ENCODE data around the gene FAM53B.
"Not testable (repeated sequence)": the region's sequence is repeated elsewhere in the genome, so short reads cannot be mapped to it uniquely, and the experiment has no call there.

FAM53B gene

GRCh38 chr10:124592736-124593430 lies 151.3 kb downstream of the FAM53B start:
- H3K27me3 Mint-ChIP-seq: no peaks in the 10 kb centered on the region
- H3K9me3 Mint-ChIP-seq: no peaks in the 10 kb centered on the region
- no peak for DNase-seq
- H3K4me1 Mint-ChIP-seq (ENCODE audit: low read depth): no peaks in the 10 kb centered on the region
- H3K27ac Mint-ChIP-seq: no peak overlapping the region
- H3K36me3 Mint-ChIP-seq (ENCODE audit: low read depth): no peaks in the 10 kb centered on the region
- H3K4me3 Mint-ChIP-seq: no peak overlapping the region

- Mint-ChIP-seq H3K9me3 (no peaks in the 10 kb centered on the region), H3K36me3 (ENCODE audit: low read depth) (no peaks in the 10 kb centered on the region), H3K4me3 (no peak overlapping the region), H3K27me3 (no peaks in the 10 kb centered on the region), H3K27ac (no peak overlapping the region), H3K4me1 (ENCODE audit: low read depth) (no peaks in the 10 kb centered on the region)
- no peak for DNase-seq
Measured at GRCh38 chr10:124592101-124592500, 152.1 kb downstream of the FAM53B start.

- no peak for DNase-seq
- Mint-ChIP-seq H3K9me3 (no peaks in the 10 kb centered on the region), H3K27ac (no peak overlapping the region), H3K27me3 (no peaks in the 10 kb centered on the region), H3K4me3 (no peak overlapping the region), H3K4me1 (ENCODE audit: low read depth) (no peaks in the 10 kb centered on the region), H3K36me3 (ENCODE audit: low read depth) (no peaks in the 10 kb centered on the region)
Measured at GRCh38 chr10:124591123-124591495, 153.1 kb downstream of the FAM53B start.

- Mint-ChIP-seq H3K27me3 (no peaks in the 10 kb centered on the region), H3K9me3 (no peaks in the 10 kb centered on the region), H3K4me1 (ENCODE audit: low read depth) (no peaks in the 10 kb centered on the region), H3K4me3 (no peak overlapping the region), H3K36me3 (ENCODE audit: low read depth) (no peaks in the 10 kb centered on the region), H3K27ac (no peak overlapping the region)
- DNase-seq: no peak
Measured at GRCh38 chr10:124590216-124591122, 153.7 kb downstream of the FAM53B start.

GRCh38 chr10:124589491-124590041 lies 154.6 kb downstream of the FAM53B start:
- Mint-ChIP-seq H3K9me3 (no peaks in the 10 kb centered on the region), H3K4me3 (no peak overlapping the region), H3K36me3 (ENCODE audit: low read depth) (no peaks in the 10 kb centered on the region), H3K27me3 (no peaks in the 10 kb centered on the region), H3K4me1 (ENCODE audit: low read depth) (no peaks in the 10 kb centered on the region), H3K27ac (no peak overlapping the region)
- no peak for DNase-seq

GRCh38 chr10:124588736-124589490 lies 155.3 kb downstream of the FAM53B start:
- no peaks in the 10 kb centered on the region for H3K4me1 Mint-ChIP-seq (ENCODE audit: low read depth)
- H3K9me3 Mint-ChIP-seq: no peaks in the 10 kb centered on the region
- H3K36me3 Mint-ChIP-seq (ENCODE audit: low read depth): no peaks in the 10 kb centered on the region
- no peak overlapping the region for H3K27ac Mint-ChIP-seq
- no peak for DNase-seq
- no peak overlapping the region for H3K4me3 Mint-ChIP-seq
- no peaks in the 10 kb centered on the region for H3K27me3 Mint-ChIP-seq

- DNase-seq; H3K4me1 Mint-ChIP-seq (ENCODE audit: low read depth); H3K27me3 Mint-ChIP-seq; H3K27ac Mint-ChIP-seq; H3K36me3 Mint-ChIP-seq (ENCODE audit: low read depth); H3K4me3 Mint-ChIP-seq; H3K9me3 Mint-ChIP-seq: not testable (repeated sequence)
Measured at GRCh38 chr10:124588341-124588735, 155.8 kb downstream of the FAM53B start.

- no peaks in the 10 kb centered on the region for H3K4me1 Mint-ChIP-seq (ENCODE audit: low read depth)
- no peaks in the 10 kb centered on the region for H3K27me3 Mint-ChIP-seq
- H3K27ac Mint-ChIP-seq: no peak overlapping the region
- H3K4me3 Mint-ChIP-seq: no peak overlapping the region
- no peaks in the 10 kb centered on the region for H3K36me3 Mint-ChIP-seq (ENCODE audit: low read depth)
- H3K9me3 Mint-ChIP-seq: no peaks in the 10 kb centered on the region
- DNase-seq: no peak
Measured at GRCh38 chr10:124587811-124588211, 156.4 kb downstream of the FAM53B start.

GRCh38 chr10:124586142-124586541 lies 158.0 kb downstream of the FAM53B start:
- H3K27me3 Mint-ChIP-seq: no peaks in the 10 kb centered on the region
- H3K9me3 Mint-ChIP-seq: no peaks in the 10 kb centered on the region
- H3K4me1 Mint-ChIP-seq (ENCODE audit: low read depth): no peaks in the 10 kb centered on the region
- no peaks in the 10 kb centered on the region for H3K36me3 Mint-ChIP-seq (ENCODE audit: low read depth)
- no peak overlapping the region for H3K4me3 Mint-ChIP-seq
- H3K27ac Mint-ChIP-seq: no peak overlapping the region
- DNase-seq: no peak

GRCh38 chr10:124579011-124579399 lies 165.2 kb downstream of the FAM53B start:
- no peaks in the 10 kb centered on the region for H3K27me3 Mint-ChIP-seq
- DNase-seq: no peak
- H3K9me3 Mint-ChIP-seq: peaks cover 5% of the 10 kb centered on the region
- H3K27ac Mint-ChIP-seq: no peak overlapping the region
- H3K4me1 Mint-ChIP-seq (ENCODE audit: low read depth): no peaks in the 10 kb centered on the region
- peaks cover 5% of the 10 kb centered on the region for H3K36me3 Mint-ChIP-seq (ENCODE audit: low read depth)
- no peak overlapping the region for H3K4me3 Mint-ChIP-seq

- DNase-seq: no peak
- H3K9me3 Mint-ChIP-seq: peaks cover 5% of the 10 kb centered on the region
- H3K27me3 Mint-ChIP-seq: no peaks in the 10 kb centered on the region
- peaks cover 5% of the 10 kb centered on the region for H3K36me3 Mint-ChIP-seq (ENCODE audit: low read depth)
- H3K4me3 Mint-ChIP-seq: no peak overlapping the region
- H3K4me1 Mint-ChIP-seq (ENCODE audit: low read depth): no peaks in the 10 kb centered on the region
- peak overlapping the region; percentile 40 for H3K27ac Mint-ChIP-seq
Measured at GRCh38 chr10:124578231-124579010, 165.8 kb downstream of the FAM53B start.

GRCh38 chr10:124577651-124578050 lies 166.5 kb downstream of the FAM53B start:
- H3K9me3 Mint-ChIP-seq: peaks cover 5% of the 10 kb centered on the region
- H3K4me1 Mint-ChIP-seq (ENCODE audit: low read depth): no peaks in the 10 kb centered on the region
- no peaks in the 10 kb centered on the region for H3K27me3 Mint-ChIP-seq
- no peak overlapping the region for H3K4me3 Mint-ChIP-seq
- H3K36me3 Mint-ChIP-seq (ENCODE audit: low read depth): peaks cover 5% of the 10 kb centered on the region
- no peak overlapping the region for H3K27ac Mint-ChIP-seq
- DNase-seq: no peak

- Mint-ChIP-seq H3K4me3 (no peak overlapping the region), H3K27ac (no peak overlapping the region), H3K36me3 (ENCODE audit: low read depth) (peaks cover 5% of the 10 kb centered on the region), H3K9me3 (peaks cover 5% of the 10 kb centered on the region), H3K4me1 (ENCODE audit: low read depth) (no peaks in the 10 kb centered on the region), H3K27me3 (no peaks in the 10 kb centered on the region)
- DNase-seq: no peak
Measured at GRCh38 chr10:124576526-124577420, 167.4 kb downstream of the FAM53B start.

Measured in activated T-cell treated with anti-CD3 and anti-CD28 coated beads, Interleukin-2, amount 50 U/mL, for 24 hours (primary cell).